Heart left ventricle (tissue), 13 donors: ENCODE results near the gene PLCB1.

ENCODE experiments used
- CTCF ChIP-seq, 12 donors: fragments of 200-600 bp; sonication (generic) in 4 of 12; IDR thresholded peaks; one replicate each; pipeline versions ENCODE4 v1.5.0 to v1.8.0; 2018 to 2022; ENCODE audit warnings: antibody characterized with exemption in 12 of 12, mild to moderate bottlenecking in 5 of 12
- POLR2A ChIP-seq, 2 donors: fragments of 450-650 bp; IDR thresholded peaks; one replicate each; pipeline ENCODE4 v1.6.1; 2017; ENCODE audit warnings: antibody characterized with exemption in 2 of 2, mild to moderate bottlenecking in 2 of 2, moderate library complexity in 2 of 2
- donor health status: ischemic (EF 13 %, LVEDD 7.1; RV severe dilation, severe dysfunction).
- donor health status: DM: no; HTN: yes; CAD: no.
- donor health status: DM: no; HTN: no; CAD: no.
- donor health status: ischemic (EF 25% LVEDD 6.9; RV normal size, moderate dysfunction).
- donor health status: ischemic (EF 25% LVEDD 5.7; RV mildly dilated, moderate dysfunction).
- donor health status: ischemic (EF 35%, LVEDD 5.7; RV mildly dilated, moderate dysfunction).
- donor health status: nonischemic (EF 11% LVEDD 7.7; RV severe dilation, severe dysfunction).
- donor health status: DM: yes; HTN: yes; CAD: no.
- donor health status: PGD.
- donor health status: ischemic (EF 29% LVEDD 5.4; RV normal size, mild dysfunction).
- donor health status: nonischemic (EF 23%, LVEDD 6.1; RV moderate dilation, normal function).

- TF ChIP-seq CTCF (IDR thresholded peaks at IDR 0.05) (peak in 9 of 12 donors; percentile 10 to 42 (median 29)), POLR2A (IDR thresholded peaks at IDR 0.05) (no peak)
Observed at GRCh38 chr20:8454137-8454712, 322.2 kb downstream of the PLCB1 start.
